ENCODE data around the gene HIPK4. TPM values are rescaled to one million over a fixed set of nuclear protein-coding genes. Genes with fewer than 3 reads are reported as not detected.
A peak's percentile ranks its signal among the peaks of the same experiment; 100 is the strongest.

The HIPK4 gene
- total RNA-seq, 3 donors from 2014 or later (not counting 1 experiment from before 2014, with no cell fraction given), result 0.14 to 0.29 TPM; not detected in 1

- no peaks in the 10 kb centered on the region for H3K36me3 Mint-ChIP-seq
- WGBS (ENCODE audit: insufficient coverage), result 97% methylated on average over 6 of the region's 6 CpGs
- H3K9me3 ChIP-seq (ENCODE audit: control insufficient read depth, insufficient read depth, low read length), result no peaks in the 10 kb centered on the region
- peaks cover 18% of the 10 kb centered on the region for H3K4me1 ChIP-seq (ENCODE audit: control insufficient read depth, insufficient read depth, low read length)
- no peaks in the 10 kb centered on the region for H3K27me3 Mint-ChIP-seq (ENCODE audit: low read depth in 2 of 2)
- peaks cover 7 to 18% of the 10 kb centered on the region in 2 donors for H3K4me1 Mint-ChIP-seq
- peak overlapping the region in 1 of 2 donors; percentile 73 for H3K27ac Mint-ChIP-seq
- H3K4me3 ChIP-seq (ENCODE audit: low read length), result no peak overlapping the region
- DNase-seq (no peak), ATAC-seq (no peak)
- no peaks in the 10 kb centered on the region for H3K9me3 Mint-ChIP-seq
- TF ChIP-seq, protein P1, sequence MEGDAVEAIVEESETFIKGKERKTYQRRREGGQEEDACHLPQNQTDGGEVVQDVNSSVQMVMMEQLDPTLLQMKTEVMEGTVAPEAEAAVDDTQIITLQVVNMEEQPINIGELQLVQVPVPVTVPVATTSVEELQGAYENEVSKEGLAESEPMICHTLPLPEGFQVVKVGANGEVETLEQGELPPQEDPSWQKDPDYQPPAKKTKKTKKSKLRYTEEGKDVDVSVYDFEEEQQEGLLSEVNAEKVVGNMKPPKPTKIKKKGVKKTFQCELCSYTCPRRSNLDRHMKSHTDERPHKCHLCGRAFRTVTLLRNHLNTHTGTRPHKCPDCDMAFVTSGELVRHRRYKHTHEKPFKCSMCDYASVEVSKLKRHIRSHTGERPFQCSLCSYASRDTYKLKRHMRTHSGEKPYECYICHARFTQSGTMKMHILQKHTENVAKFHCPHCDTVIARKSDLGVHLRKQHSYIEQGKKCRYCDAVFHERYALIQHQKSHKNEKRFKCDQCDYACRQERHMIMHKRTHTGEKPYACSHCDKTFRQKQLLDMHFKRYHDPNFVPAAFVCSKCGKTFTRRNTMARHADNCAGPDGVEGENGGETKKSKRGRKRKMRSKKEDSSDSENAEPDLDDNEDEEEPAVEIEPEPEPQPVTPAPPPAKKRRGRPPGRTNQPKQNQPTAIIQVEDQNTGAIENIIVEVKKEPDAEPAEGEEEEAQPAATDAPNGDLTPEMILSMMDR (IDR thresholded peaks at IDR 0.05), result no peak
- no peak overlapping the region for H3K27ac ChIP-seq (ENCODE audit: low read length)
- intact Hi-C loops (cut with micrococcal nuclease), result no loop called here
- no peaks in the 10 kb centered on the region for H3K36me3 ChIP-seq (ENCODE audit: control insufficient read depth, insufficient read depth, low read length)
- no peaks in the 10 kb centered on the region for H3K27me3 ChIP-seq (ENCODE audit: control insufficient read depth, insufficient read depth, low read length)
- no peak overlapping the region for H3K4me3 Mint-ChIP-seq
Observed at GRCh38 chr19:40356681-40357595, 33.0 kb downstream of the HIPK4 start.

DNA sequence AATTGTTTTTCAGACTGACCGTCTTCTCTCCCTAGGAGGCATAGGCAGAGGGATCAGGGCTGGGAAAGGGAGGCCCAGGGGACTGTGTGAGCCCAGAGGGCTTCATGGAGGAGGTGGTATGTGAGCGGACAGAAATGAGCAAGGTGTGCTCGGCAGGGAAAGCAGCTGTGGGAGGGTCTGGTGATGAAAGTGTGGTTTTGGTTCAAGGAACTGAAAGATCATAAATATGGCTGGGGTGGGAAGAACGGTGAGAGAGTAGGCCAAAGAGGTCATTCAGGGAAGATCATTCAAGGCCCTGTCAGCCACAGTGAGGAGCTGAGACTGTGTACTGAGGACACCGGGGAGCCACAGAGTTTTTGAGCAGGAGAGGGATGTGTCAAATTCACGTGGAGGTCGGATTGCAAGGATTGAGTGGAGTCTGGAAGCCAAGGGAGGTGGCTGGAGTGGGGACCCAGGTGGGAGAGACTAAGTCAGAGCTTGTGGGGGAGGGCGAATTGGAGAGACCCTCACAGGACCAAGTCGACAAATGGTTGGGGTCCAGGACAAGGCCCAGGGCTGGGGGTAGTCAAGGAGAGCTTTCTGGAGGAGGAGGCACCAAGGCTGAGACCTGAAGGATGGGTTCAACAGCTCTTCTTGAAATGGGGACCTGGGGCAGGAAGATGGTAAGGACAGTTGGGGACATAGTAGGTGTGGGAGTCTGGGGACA lies 33.9 kb downstream of the HIPK4 start:
- Mint-ChIP-seq H3K27ac (peak overlapping the region in 1 of 2 donors; percentile 73), H3K36me3 (no peaks in the 10 kb centered on the region), H3K4me1 (peaks cover 12 to 14% of the 10 kb centered on the region in 2 donors), H3K9me3 (no peaks in the 10 kb centered on the region), H3K4me3 (no peak overlapping the region), H3K27me3 (ENCODE audit: low read depth in 2 of 2) (no peaks in the 10 kb centered on the region)
- Histone ChIP-seq H3K9me3 (ENCODE audit: control insufficient read depth, insufficient read depth, low read length) (no peaks in the 10 kb centered on the region), H3K27ac (ENCODE audit: low read length) (no peak overlapping the region), H3K4me3 (ENCODE audit: low read length) (no peak overlapping the region), H3K36me3 (ENCODE audit: control insufficient read depth, insufficient read depth, low read length) (no peaks in the 10 kb centered on the region), H3K4me1 (ENCODE audit: control insufficient read depth, insufficient read depth, low read length) (peaks cover 18% of the 10 kb centered on the region), H3K27me3 (ENCODE audit: control insufficient read depth, insufficient read depth, low read length) (no peaks in the 10 kb centered on the region)
- intact Hi-C loops (cut with micrococcal nuclease), result no loop called here
- 74% methylated on average over 9 of the region's 9 CpGs for WGBS (ENCODE audit: insufficient coverage)
- no peak for DNase-seq
- TF ChIP-seq, protein P1 (IDR thresholded peaks at IDR 0.05), result no peak
- no peak for ATAC-seq

GRCh38 chr19:40348961-40349507 lies 40.9 kb downstream of the HIPK4 start:
- Mint-ChIP-seq H3K4me1 (peaks cover 27% of the 10 kb centered on the region in 2 donors), H3K4me3 (peak overlapping the region; percentile 89), H3K27me3 (ENCODE audit: low read depth in 2 of 2) (no peaks in the 10 kb centered on the region), H3K9me3 (no peaks in the 10 kb centered on the region), H3K36me3 (no peaks in the 10 kb centered on the region), H3K27ac (peak overlapping the region; percentile 79 to 87)
- TF ChIP-seq, protein P1 (IDR thresholded peaks at IDR 0.05), result no peak
- intact Hi-C loops (cut with micrococcal nuclease), result loop anchor here (1.0 to 5.0 kb wide), 3 partner anchors 67 to 118 kb away; partner anchors contain the start of genes BLVRB and SPTBN4
- peak overlapping the region; percentile 49 for H3K27ac ChIP-seq (ENCODE audit: low read length)
- no peaks in the 10 kb centered on the region for H3K36me3 ChIP-seq (ENCODE audit: control insufficient read depth, insufficient read depth, low read length)
- peaks cover 18% of the 10 kb centered on the region for H3K4me1 ChIP-seq (ENCODE audit: control insufficient read depth, insufficient read depth, low read length)
- ATAC-seq (no peak), DNase-seq (peak in 1 of 2 donors; percentile 48)
- H3K9me3 ChIP-seq (ENCODE audit: control insufficient read depth, insufficient read depth, low read length), result no peaks in the 10 kb centered on the region
- H3K27me3 ChIP-seq (ENCODE audit: control insufficient read depth, insufficient read depth, low read length), result no peaks in the 10 kb centered on the region
- H3K4me3 ChIP-seq (ENCODE audit: low read length), result peak overlapping the region; percentile 49
- WGBS (ENCODE audit: insufficient coverage), result 17% methylated on average over 17 of the region's 17 CpGs
